ENCODE measurements around the gene NUP50.

DNA sequence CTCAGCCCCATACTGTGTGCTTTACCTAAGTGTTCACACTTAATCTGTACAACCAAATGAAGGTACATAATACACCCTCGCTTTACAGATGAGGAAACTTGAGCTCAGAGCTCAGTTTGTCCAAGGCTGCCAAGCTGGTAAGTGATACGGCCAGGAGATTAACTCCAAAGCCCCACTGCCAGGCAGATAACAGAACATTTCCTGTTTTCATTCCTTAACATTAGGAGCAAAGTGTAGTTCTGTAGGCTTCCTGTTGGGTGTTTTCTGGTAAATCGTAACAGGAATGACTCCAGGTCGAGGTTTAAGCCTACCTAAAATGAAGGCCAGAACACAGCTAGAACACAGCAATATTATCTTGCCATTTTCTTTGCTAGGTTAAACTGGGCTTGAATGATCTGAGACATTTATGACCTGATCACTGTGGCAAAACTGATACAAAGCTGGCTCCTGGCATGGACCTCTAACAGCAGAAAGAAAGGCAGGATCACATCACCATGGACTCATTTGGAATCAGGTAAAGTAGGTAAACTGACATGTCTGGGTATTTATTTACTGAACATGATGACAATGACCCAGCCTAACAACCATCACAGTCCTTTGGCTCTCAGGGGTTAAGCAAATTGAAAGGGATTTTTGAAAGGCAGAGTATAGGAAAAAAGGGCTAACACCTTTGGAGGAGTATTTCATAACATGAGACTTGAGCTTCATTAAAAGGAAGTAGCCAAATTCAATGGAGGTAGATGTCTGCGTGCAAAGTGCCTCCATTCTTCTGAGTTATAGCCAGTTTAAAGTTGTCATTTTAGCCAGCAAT is 3.9 kb upstream of the NUP50 start:
- TF ChIP-seq CTCF (conservative IDR thresholded peaks at IDR 0.05 in 1 of 2, IDR thresholded peaks at IDR 0.05 in 1 of 2; ENCODE audit: low read depth in 1 of 2, low read length in 2 of 2) (no peak), EZH2 (IDR thresholded peaks at IDR 0.05; ENCODE audit: low read length, missing control alignments) (no peak)

Data from fibroblast of lung (primary cell).